Right atrium auricular region (tissue), 2 donors: ENCODE data around the gene GTF3A. TPM values are rescaled to one million over a fixed set of nuclear protein-coding genes. Genes with fewer than 3 reads are reported as not detected.

Experiments
- DNase-seq: peaks from one replicate; pipeline ENCODE4 v3.0.0-alpha.2; 2019; ENCODE audit warnings: low spot score
- H3K27ac ChIP-seq, 2 donors: fragments of 200-600 bp; sonication (generic); 1 replicate in 1 of 2; 2 replicates in 1 of 2; pipeline ENCODE4 v1.5.1; 2016 to 2019
- H3K27me3 ChIP-seq, 2 donors: fragments of 200-600 bp; sonication (generic); one replicate each; pipeline versions ENCODE4 v1.5.1 to v1.6.0; 2017 to 2019
- H3K36me3 ChIP-seq: fragments of 200-600 bp; sonication (generic); one replicate; pipeline ENCODE4 v1.5.1; 2016
- H3K4me1 ChIP-seq, 2 donors: fragments of 200-600 bp; sonication (generic); one replicate each; pipeline versions ENCODE4 v1.5.1 to v1.6.0; 2017 to 2019
- H3K4me3 ChIP-seq, 2 donors: fragments of 200-600 bp; sonication (generic); 1 replicate in 1 of 2; 2 replicates in 1 of 2; pipeline ENCODE4 v1.5.1; 2017 to 2019; ENCODE audit warnings: mild to moderate bottlenecking in 1 of 2, moderate library complexity in 1 of 2
- H3K9me3 ChIP-seq, 2 donors: fragments of 200-600 bp; sonication (generic); one replicate each; pipeline ENCODE4 v1.5.1; 2019
- total RNA-seq, 2 donors: library from RNA; depleted of rRNA; stranded (reverse); fragments of >200 nt; gene quantifications; one replicate each; pipeline ENCODE4 v1.1.0, GENCODE V29; 2016
- TF ChIP-seq, protein P1 (sequence below), 2 donors: fragments of 200-600 bp; sonication (generic); IDR thresholded peaks; one replicate each; pipeline ENCODE4 v1.5.1; 2019; ENCODE audit warnings: antibody characterized with exemption in 2 of 2

GTF3A gene
- total RNA-seq, 2 donors from 2014 or later = 227 to 327 TPM

DNA sequence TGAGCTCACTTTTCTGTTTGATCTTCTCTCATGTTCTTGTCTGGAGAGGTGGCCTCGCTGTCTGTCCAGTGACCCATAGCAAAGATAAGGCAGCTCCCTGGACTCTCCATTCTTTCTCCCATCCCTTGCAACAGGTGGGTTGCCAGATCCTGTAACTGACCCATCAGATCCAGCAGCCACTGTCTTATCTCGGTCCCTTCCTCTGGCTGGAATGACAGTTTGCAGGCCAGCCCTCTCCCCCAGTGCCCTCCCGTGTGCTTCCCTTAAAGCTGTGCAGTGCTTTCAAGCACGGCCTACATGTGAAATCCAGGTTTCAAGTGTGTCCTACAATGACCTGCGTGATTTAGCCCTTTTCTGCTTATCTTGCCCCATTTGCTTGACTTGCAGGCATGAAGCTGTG is 3.7 kb downstream of the GTF3A start:
- DNase-seq = no peak
- Histone ChIP-seq H3K36me3 (peaks cover 48% of the 10 kb centered on the region), H3K27ac (no peak overlapping the region), H3K4me1 (peaks cover 0 to 46% of the 10 kb centered on the region in 2 donors), H3K27me3 (no peaks in the 10 kb centered on the region), H3K9me3 (no peaks in the 10 kb centered on the region), H3K4me3 (no peak overlapping the region)
- TF ChIP-seq, protein P1, sequence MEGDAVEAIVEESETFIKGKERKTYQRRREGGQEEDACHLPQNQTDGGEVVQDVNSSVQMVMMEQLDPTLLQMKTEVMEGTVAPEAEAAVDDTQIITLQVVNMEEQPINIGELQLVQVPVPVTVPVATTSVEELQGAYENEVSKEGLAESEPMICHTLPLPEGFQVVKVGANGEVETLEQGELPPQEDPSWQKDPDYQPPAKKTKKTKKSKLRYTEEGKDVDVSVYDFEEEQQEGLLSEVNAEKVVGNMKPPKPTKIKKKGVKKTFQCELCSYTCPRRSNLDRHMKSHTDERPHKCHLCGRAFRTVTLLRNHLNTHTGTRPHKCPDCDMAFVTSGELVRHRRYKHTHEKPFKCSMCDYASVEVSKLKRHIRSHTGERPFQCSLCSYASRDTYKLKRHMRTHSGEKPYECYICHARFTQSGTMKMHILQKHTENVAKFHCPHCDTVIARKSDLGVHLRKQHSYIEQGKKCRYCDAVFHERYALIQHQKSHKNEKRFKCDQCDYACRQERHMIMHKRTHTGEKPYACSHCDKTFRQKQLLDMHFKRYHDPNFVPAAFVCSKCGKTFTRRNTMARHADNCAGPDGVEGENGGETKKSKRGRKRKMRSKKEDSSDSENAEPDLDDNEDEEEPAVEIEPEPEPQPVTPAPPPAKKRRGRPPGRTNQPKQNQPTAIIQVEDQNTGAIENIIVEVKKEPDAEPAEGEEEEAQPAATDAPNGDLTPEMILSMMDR (IDR thresholded peaks at IDR 0.05) = no peak

DNA sequence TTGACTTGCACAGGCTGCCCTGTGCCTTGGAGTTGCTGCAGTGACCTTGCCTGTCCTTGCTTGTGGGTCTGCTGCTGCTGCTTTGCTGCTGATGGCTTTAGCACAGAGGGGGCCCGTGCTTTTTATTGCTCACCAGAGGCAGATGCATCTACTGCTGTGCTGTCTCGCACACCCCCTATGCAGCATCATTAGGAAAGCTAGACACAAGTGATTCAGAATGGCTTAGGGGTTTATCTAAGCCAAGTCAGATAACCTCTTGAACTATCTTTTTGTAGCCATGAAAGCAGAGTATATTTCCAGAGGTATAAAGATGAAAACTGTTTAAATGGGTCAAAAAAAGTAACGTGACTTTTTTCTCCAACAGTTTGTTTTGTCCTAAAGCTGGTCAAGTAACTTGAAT is 7.8 kb downstream of the GTF3A start:
- TF ChIP-seq, protein P1 (IDR thresholded peaks at IDR 0.05) = no peak
- Histone ChIP-seq H3K9me3 (no peaks in the 10 kb centered on the region), H3K27me3 (no peaks in the 10 kb centered on the region), H3K4me3 (no peak overlapping the region), H3K36me3 (peaks cover 78% of the 10 kb centered on the region), H3K4me1 (peaks cover 0 to 13% of the 10 kb centered on the region in 2 donors), H3K27ac (no peak overlapping the region)
- DNase-seq = no peak

DNA sequence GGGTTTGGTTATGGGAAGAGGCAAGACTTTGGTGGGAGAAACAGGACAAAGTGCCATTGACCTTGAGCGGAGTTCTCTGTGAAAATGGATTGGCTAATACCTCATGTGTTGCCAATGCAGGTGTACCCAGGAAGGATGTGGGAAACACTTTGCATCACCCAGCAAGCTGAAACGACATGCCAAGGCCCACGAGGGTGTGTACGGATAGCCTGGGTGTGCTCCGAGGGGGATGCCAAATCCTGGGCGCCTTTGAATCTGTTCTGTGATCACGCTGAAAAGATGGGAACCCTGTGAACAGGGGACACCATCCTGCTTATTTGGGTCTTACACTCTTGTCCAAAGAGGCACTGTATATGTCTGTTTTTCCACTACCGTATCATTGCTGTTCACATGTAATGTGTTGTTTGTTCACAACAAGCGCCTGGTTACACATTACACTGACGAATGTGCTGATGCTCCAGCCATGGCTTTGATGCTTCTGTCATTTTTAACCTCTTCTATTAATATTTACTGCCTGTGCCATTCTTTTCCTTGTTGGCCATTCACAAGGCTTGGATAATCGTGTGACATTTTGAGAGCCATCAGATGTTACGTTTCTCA is 8.3 kb downstream of the GTF3A start:
- DNase-seq = no peak
- no peak overlapping the region for H3K27ac ChIP-seq
- H3K4me1 ChIP-seq = peaks cover 0 to 8% of the 10 kb centered on the region in 2 donors
- H3K9me3 ChIP-seq = no peaks in the 10 kb centered on the region
- no peaks in the 10 kb centered on the region for H3K27me3 ChIP-seq
- TF ChIP-seq, protein P1 (IDR thresholded peaks at IDR 0.05) = no peak
- peaks cover 78% of the 10 kb centered on the region for H3K36me3 ChIP-seq
- no peak overlapping the region for H3K4me3 ChIP-seq

DNA sequence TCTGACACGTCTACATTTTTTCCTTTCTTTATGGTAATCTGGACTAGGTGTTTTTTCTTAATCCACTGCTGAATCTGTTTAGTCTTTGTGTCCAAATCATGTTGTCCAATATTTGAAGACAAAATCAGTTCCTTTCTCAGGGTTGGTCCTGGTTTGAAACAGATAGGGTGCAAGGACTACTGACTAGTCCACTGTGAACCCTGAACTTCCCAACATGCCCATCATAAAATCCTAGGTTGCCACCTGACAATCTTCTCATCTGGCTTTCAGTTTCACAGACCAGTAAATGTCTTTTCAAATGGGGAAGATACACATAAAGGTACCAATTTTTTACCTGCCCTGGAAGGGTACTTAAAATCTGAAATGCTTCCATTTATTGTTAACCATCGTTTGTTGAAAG is 12.7 kb downstream of the GTF3A start:
- Histone ChIP-seq H3K9me3 (no peaks in the 10 kb centered on the region), H3K27me3 (no peaks in the 10 kb centered on the region), H3K27ac (no peak overlapping the region), H3K4me1 (peaks cover 0 to 5% of the 10 kb centered on the region in 2 donors), H3K4me3 (no peak overlapping the region), H3K36me3 (peaks cover 56% of the 10 kb centered on the region)
- no peak for DNase-seq
- TF ChIP-seq, protein P1 (IDR thresholded peaks at IDR 0.05) = no peak

DNA sequence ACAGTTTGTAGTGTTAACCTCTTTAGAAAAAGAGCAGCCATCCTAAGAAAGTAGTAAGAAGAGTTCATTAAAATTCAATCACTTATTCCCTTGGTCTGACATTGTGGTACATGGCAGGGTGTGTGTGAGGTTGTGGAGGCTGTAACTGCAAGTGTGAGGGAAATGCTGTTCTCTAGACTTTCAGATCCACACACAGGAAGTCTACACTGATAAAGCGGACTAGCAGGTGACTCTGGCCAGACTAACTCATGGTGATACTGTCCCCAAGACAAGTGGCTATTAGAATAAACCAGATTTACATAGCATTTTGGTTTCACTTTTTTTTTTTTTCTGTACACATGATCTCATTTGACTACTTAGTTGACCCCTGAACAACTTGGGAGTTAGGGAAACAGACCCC is 16.0 kb downstream of the GTF3A start:
- no peak overlapping the region for H3K4me3 ChIP-seq
- no peak for DNase-seq
- H3K4me1 ChIP-seq = peaks cover 0 to 11% of the 10 kb centered on the region in 2 donors
- no peaks in the 10 kb centered on the region for H3K9me3 ChIP-seq
- no peaks in the 10 kb centered on the region for H3K27me3 ChIP-seq
- H3K27ac ChIP-seq = no peak overlapping the region
- H3K36me3 ChIP-seq = peaks cover 33% of the 10 kb centered on the region
- TF ChIP-seq, protein P1 (IDR thresholded peaks at IDR 0.05) = no peak

DNA sequence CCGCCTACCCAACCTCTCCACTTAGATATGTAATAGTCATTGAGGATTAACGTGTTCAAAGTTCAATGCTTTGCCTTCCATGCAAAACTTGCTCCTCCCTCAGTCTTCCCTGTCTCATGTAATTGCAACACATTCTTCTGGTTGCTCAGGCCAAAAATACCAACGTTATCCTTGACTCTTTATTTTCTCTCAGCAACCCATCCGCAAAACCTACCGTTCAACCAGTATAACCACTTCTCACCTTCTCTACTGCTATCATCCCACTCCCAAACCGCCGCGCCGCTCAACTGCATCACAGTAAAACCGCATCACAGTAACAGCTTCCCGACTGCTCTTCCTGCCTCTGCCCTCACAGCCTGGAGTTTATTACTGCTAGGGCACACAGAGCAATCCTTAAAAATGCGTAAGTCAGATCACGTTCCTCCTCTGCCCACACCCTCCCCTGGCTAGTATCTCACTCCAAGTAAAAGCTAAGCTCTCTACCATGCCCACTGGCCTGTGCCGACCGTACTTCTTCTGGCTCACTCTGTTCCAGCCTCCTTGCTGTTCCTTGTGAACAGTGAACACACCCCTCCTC is 17.7 kb downstream of the GTF3A start:
- Histone ChIP-seq H3K9me3 (no peaks in the 10 kb centered on the region), H3K36me3 (peaks cover 23% of the 10 kb centered on the region), H3K27me3 (no peaks in the 10 kb centered on the region), H3K4me1 (peaks cover 0 to 20% of the 10 kb centered on the region in 2 donors), H3K27ac (no peak overlapping the region), H3K4me3 (no peak overlapping the region)
- TF ChIP-seq, protein P1 (IDR thresholded peaks at IDR 0.05) = no peak
- DNase-seq = no peak
